Body of pancreas (tissue), 4 donors: ENCODE measurements around the gene SRRM3. TPM values are rescaled to one million over a fixed set of nuclear protein-coding genes. Genes with fewer than 3 reads are reported as not detected.

Experiments used
- ATAC-seq: fragments of 150-250 bp; one replicate; pipeline ENCODE4 v1.9.1; 2016
- DNase-seq, 4 donors: peaks; one replicate each; pipeline ENCODE4 v3.0.0-alpha.2; 2019
- H3K27ac ChIP-seq, 4 donors: fragments of 200-600 bp; sonication (generic); 1 replicate in 3 of 4; 2 replicates in 1 of 4; pipeline versions ENCODE4 v1.5.1 to v1.6.1; 2016 to 2019; ENCODE audit warnings: mild to moderate bottlenecking in 1 of 4, mixed read lengths in 1 of 4, moderate library complexity in 1 of 4
- H3K27me3 ChIP-seq, 2 donors: fragments of 200-600 bp; sonication (generic); one replicate each; pipeline ENCODE4 v1.6.0; 2016; ENCODE audit warnings: mild to moderate bottlenecking in 1 of 2
- H3K36me3 ChIP-seq, 2 donors: fragments of 200-600 bp; sonication (generic); replicated peaks in 1 of 2; 2 replicates each; pipeline ENCODE4 v1.5.1; 2016; ENCODE audit warnings: low read depth in 2 of 2; ENCODE audit not compliant: insufficient read depth in 1 of 2
- H3K4me1 ChIP-seq: fragments of 200-600 bp; sonication (generic); one replicate; pipeline ENCODE4 v1.6.0; 2016
- H3K4me3 ChIP-seq, 2 donors: fragments of 200-600 bp; sonication (generic); 1 replicate in 1 of 2; 2 replicates in 1 of 2; pipeline ENCODE4 v1.5.1; 2016 to 2019
- H3K9me3 ChIP-seq, 3 donors: fragments of 200-600 bp; sonication (generic); 1 replicate in 2 of 3; 2 replicates in 1 of 3; pipeline ENCODE4 v1.5.1; 2016
- CTCF ChIP-seq, 7 experiments: fragments of 450-650 bp in 4 of 7; fragments of 200-600 bp in 3 of 7; sonication (generic) in 3 of 7; IDR thresholded peaks; one replicate each; pipeline ENCODE4 v1.5.1; 2016 to 2019; ENCODE audit warnings: antibody characterized with exemption in 7 of 7
- POLR2A ChIP-seq, 3 donors: fragments of 450-650 bp; IDR thresholded peaks; one replicate each; pipeline ENCODE4 v1.6.1; 2016; ENCODE audit warnings: antibody characterized with exemption in 3 of 3, mild to moderate bottlenecking in 2 of 3
- WGBS, 2 donors: methylation state at CpG; one replicate each; pipeline ENCODE4 v1.1.5; 2017; 5-methylcytosine and 5-hydroxymethylcytosine counted together
- intact Hi-C: fragments of 100-400 bp; cut with DNase I; formaldehyde crosslinking; loops from one replicate; pipeline ENCODE4 v1.15.1; 2023
- total RNA-seq, 2 donors: library from RNA; depleted of rRNA; stranded (reverse); fragments of >200 nt; gene quantifications; one replicate each; pipeline ENCODE4 v1.1.0, GENCODE V29; 2016

SRRM3 gene
- total RNA-seq, 2 donors from 2014 or later, result 3.4 to 13.8 TPM

- H3K27me3 ChIP-seq, result no peaks in the 10 kb centered on the region
- no peaks in the 10 kb centered on the region for H3K36me3 ChIP-seq
- no peak for ATAC-seq
- DNase-seq, result no peak
- H3K27ac ChIP-seq, result no peak overlapping the region
- no peak overlapping the region for H3K4me3 ChIP-seq
- intact Hi-C loops, result no loop called here
- H3K9me3 ChIP-seq, result no peaks in the 10 kb centered on the region
- 56 to 64% methylated on average over 5 of the region's 5 CpGs for WGBS, 2 donors
- TF ChIP-seq CTCF (IDR thresholded peaks at IDR 0.05) (no peak), POLR2A (IDR thresholded peaks at IDR 0.05) (no peak)
- peaks cover 6% of the 10 kb centered on the region for H3K4me1 ChIP-seq
Measured at GRCh38 chr7:76230214-76230613, 28.5 kb downstream of the SRRM3 start.

- Histone ChIP-seq H3K4me1 (peaks cover 6% of the 10 kb centered on the region), H3K4me3 (no peak overlapping the region), H3K36me3 (no peaks in the 10 kb centered on the region), H3K27me3 (peaks cover 0 to 4% of the 10 kb centered on the region in 2 donors), H3K27ac (no peak overlapping the region), H3K9me3 (no peaks in the 10 kb centered on the region)
- WGBS, 2 donors, result 41 to 49% methylated on average over 5 to 6 of the region's 6 CpGs
- intact Hi-C loops, result no loop called here
- TF ChIP-seq POLR2A (IDR thresholded peaks at IDR 0.05), result no peak
- TF ChIP-seq CTCF (IDR thresholded peaks at IDR 0.05), result no peak
- no peak for DNase-seq
- no peak for ATAC-seq
Measured at GRCh38 chr7:76231071-76231470, 29.4 kb downstream of the SRRM3 start.

GRCh38 chr7:76231583-76231982 is 29.9 kb downstream of the SRRM3 start:
- H3K9me3 ChIP-seq, result no peaks in the 10 kb centered on the region
- TF ChIP-seq CTCF (IDR thresholded peaks at IDR 0.05) (no peak), POLR2A (IDR thresholded peaks at IDR 0.05) (no peak)
- WGBS, 2 donors, result 38 to 40% methylated on average over 9 of the region's 9 CpGs
- H3K27me3 ChIP-seq, result peaks cover 0 to 4% of the 10 kb centered on the region in 2 donors
- no peak overlapping the region for H3K27ac ChIP-seq
- ATAC-seq, result no peak
- no peaks in the 10 kb centered on the region for H3K36me3 ChIP-seq
- H3K4me1 ChIP-seq, result peaks cover 6% of the 10 kb centered on the region
- DNase-seq, result no peak
- H3K4me3 ChIP-seq, result no peak overlapping the region
- intact Hi-C loops, result no loop called here

- TF ChIP-seq POLR2A (IDR thresholded peaks at IDR 0.05) (no peak), CTCF (IDR thresholded peaks at IDR 0.05) (no peak)
- 65 to 69% methylated on average over 10 of the region's 10 CpGs for WGBS, 2 donors
- DNase-seq (no peak), ATAC-seq (no peak)
- Histone ChIP-seq H3K4me1 (peaks cover 7% of the 10 kb centered on the region), H3K9me3 (no peaks in the 10 kb centered on the region), H3K36me3 (no peaks in the 10 kb centered on the region), H3K27me3 (peaks cover 0 to 4% of the 10 kb centered on the region in 2 donors), H3K27ac (no peak overlapping the region), H3K4me3 (no peak overlapping the region)
- intact Hi-C loops, result no loop called here
Measured at GRCh38 chr7:76232698-76233097, 31.0 kb downstream of the SRRM3 start.

GRCh38 chr7:76233538-76234281 is 32.0 kb downstream of the SRRM3 start:
- WGBS, 2 donors, result 57 to 64% methylated on average over 5 of the region's 5 CpGs
- ATAC-seq (no peak), DNase-seq (no peak)
- Histone ChIP-seq H3K4me3 (no peak overlapping the region), H3K27ac (no peak overlapping the region), H3K4me1 (peaks cover 12% of the 10 kb centered on the region), H3K36me3 (no peaks in the 10 kb centered on the region), H3K27me3 (peaks cover 0 to 4% of the 10 kb centered on the region in 2 donors), H3K9me3 (no peaks in the 10 kb centered on the region)
- intact Hi-C loops, result no loop called here
- TF ChIP-seq POLR2A (IDR thresholded peaks at IDR 0.05) (no peak), CTCF (IDR thresholded peaks at IDR 0.05) (no peak)
